ENCODE measurements around the gene PDZRN3. TPM values are rescaled to one million over a fixed set of nuclear protein-coding genes. Genes with fewer than 3 reads are reported as not detected.

The PDZRN3 gene
- total RNA-seq, 1 experiment from 2014 or later = not detected

- ATAC-seq = no peak
- TF ChIP-seq POLR2AphosphoS5 (IDR thresholded peaks at IDR 0.05; ENCODE audit: low read depth, low read length) (no peak), SIN3A (IDR thresholded peaks at IDR 0.05; ENCODE audit: borderline replicate concordance, insufficient read depth, low read depth, low read length) (no peak)
- H3K27me3 ChIP-seq (ENCODE audit: control insufficient read depth, insufficient read depth, low read length) = no peaks in the 10 kb centered on the region
- H3K36me3 ChIP-seq (ENCODE audit: control insufficient read depth, insufficient read depth, low read length) = no peaks in the 10 kb centered on the region
- intact Hi-C loops (cut with micrococcal nuclease; ENCODE audit: unreplicated experiment) = no loop called here
- in situ Hi-C loops (cut with HindIII; ENCODE audit: low pct_unique_long_range_greater_than_20kb, low sequenced_read_pairs) = no loop called here
- no peak overlapping the region for H3K4me3 ChIP-seq (ENCODE audit: low read depth in 2 of 2, low read length in 2 of 2)
- H3K4me1 ChIP-seq (ENCODE audit: control insufficient read depth, insufficient read depth, low read length) = no peaks in the 10 kb centered on the region
- no peak for DNase-seq (ENCODE audit: low read depth, low spot score)
- ChIA-PET CTCF (no interaction called here), POLR2A (no interaction called here)
- H3K27ac ChIP-seq (ENCODE audit: low read length) = no peak overlapping the region
- no TSS peak for BruUV-seq (replicated peaks)
- H3K9me3 ChIP-seq (ENCODE audit: control insufficient read depth, insufficient read depth, low read depth, low read length) = no peaks in the 10 kb centered on the region
Measured at GRCh38 chr3:73423116-73423515, 201.6 kb downstream of the PDZRN3 start.

GRCh38 chr3:73422571-73422970 lies 202.2 kb downstream of the PDZRN3 start:
- Histone ChIP-seq H3K27me3 (ENCODE audit: control insufficient read depth, insufficient read depth, low read length) (no peaks in the 10 kb centered on the region), H3K36me3 (ENCODE audit: control insufficient read depth, insufficient read depth, low read length) (no peaks in the 10 kb centered on the region), H3K4me3 (ENCODE audit: low read depth in 2 of 2, low read length in 2 of 2) (no peak overlapping the region), H3K4me1 (ENCODE audit: control insufficient read depth, insufficient read depth, low read length) (no peaks in the 10 kb centered on the region), H3K9me3 (ENCODE audit: control insufficient read depth, insufficient read depth, low read depth, low read length) (no peaks in the 10 kb centered on the region), H3K27ac (ENCODE audit: low read length) (no peak overlapping the region)
- ChIA-PET POLR2A (no interaction called here), CTCF (no interaction called here)
- intact Hi-C loops (cut with micrococcal nuclease; ENCODE audit: unreplicated experiment) (no loop called here), in situ Hi-C loops (cut with HindIII; ENCODE audit: low pct_unique_long_range_greater_than_20kb, low sequenced_read_pairs) (no loop called here)
- DNase-seq (ENCODE audit: low read depth, low spot score) (no peak), ATAC-seq (no peak)
- no peak for TF ChIP-seq POLR2AphosphoS5 (IDR thresholded peaks at IDR 0.05; ENCODE audit: low read depth, low read length)
- no peak for TF ChIP-seq REST (IDR thresholded peaks at IDR 0.05; ENCODE audit: insufficient read depth in 1 of 2, low read depth in 2 of 2, low read length in 1 of 2)
- no peak for TF ChIP-seq CTCF (IDR thresholded peaks at IDR 0.05)
- no peak for TF ChIP-seq TCF7L2 (IDR thresholded peaks at IDR 0.05; ENCODE audit: low read depth, low read length)
- no peak for TF ChIP-seq SIN3A (IDR thresholded peaks at IDR 0.05; ENCODE audit: borderline replicate concordance, insufficient read depth, low read depth, low read length)
- BruUV-seq (replicated peaks) = no TSS peak

- in situ Hi-C loops (cut with HindIII; ENCODE audit: low pct_unique_long_range_greater_than_20kb, low sequenced_read_pairs) = no loop called here
- BruUV-seq (replicated peaks) = no TSS peak
- H3K27me3 ChIP-seq (ENCODE audit: control insufficient read depth, insufficient read depth, low read length) = no peaks in the 10 kb centered on the region
- no peaks in the 10 kb centered on the region for H3K36me3 ChIP-seq (ENCODE audit: control insufficient read depth, insufficient read depth, low read length)
- H3K27ac ChIP-seq (ENCODE audit: low read length) = no peak overlapping the region
- H3K9me3 ChIP-seq (ENCODE audit: control insufficient read depth, insufficient read depth, low read depth, low read length) = no peaks in the 10 kb centered on the region
- H3K4me1 ChIP-seq (ENCODE audit: control insufficient read depth, insufficient read depth, low read length) = no peaks in the 10 kb centered on the region
- DNase-seq (ENCODE audit: low read depth, low spot score) = no peak
- intact Hi-C loops (cut with micrococcal nuclease; ENCODE audit: unreplicated experiment) = no loop called here
- no peak overlapping the region for H3K4me3 ChIP-seq (ENCODE audit: low read depth in 2 of 2, low read length in 2 of 2)
- POLR2A ChIA-PET = no interaction called here
- CTCF ChIA-PET = no interaction called here
- TF ChIP-seq TCF7L2 (IDR thresholded peaks at IDR 0.05; ENCODE audit: low read depth, low read length) (no peak), SIN3A (IDR thresholded peaks at IDR 0.05; ENCODE audit: borderline replicate concordance, insufficient read depth, low read depth, low read length) (no peak), POLR2AphosphoS5 (IDR thresholded peaks at IDR 0.05; ENCODE audit: low read depth, low read length) (no peak)
- ATAC-seq = no peak
Measured at GRCh38 chr3:73419942-73420341, 204.8 kb downstream of the PDZRN3 start.
